ENCODE measurements around the gene FAM124A. TPM values are rescaled to one million over a fixed set of nuclear protein-coding genes. Genes with fewer than 3 reads are reported as not detected.

The FAM124A gene
- polyA plus RNA-seq, 3 donors: 0.03 to 0.20 (median 0.13) TPM

GRCh38 chr13:51225029-51225428 is 2.8 kb downstream of the FAM124A start:
- TF ChIP-seq, protein P1, sequence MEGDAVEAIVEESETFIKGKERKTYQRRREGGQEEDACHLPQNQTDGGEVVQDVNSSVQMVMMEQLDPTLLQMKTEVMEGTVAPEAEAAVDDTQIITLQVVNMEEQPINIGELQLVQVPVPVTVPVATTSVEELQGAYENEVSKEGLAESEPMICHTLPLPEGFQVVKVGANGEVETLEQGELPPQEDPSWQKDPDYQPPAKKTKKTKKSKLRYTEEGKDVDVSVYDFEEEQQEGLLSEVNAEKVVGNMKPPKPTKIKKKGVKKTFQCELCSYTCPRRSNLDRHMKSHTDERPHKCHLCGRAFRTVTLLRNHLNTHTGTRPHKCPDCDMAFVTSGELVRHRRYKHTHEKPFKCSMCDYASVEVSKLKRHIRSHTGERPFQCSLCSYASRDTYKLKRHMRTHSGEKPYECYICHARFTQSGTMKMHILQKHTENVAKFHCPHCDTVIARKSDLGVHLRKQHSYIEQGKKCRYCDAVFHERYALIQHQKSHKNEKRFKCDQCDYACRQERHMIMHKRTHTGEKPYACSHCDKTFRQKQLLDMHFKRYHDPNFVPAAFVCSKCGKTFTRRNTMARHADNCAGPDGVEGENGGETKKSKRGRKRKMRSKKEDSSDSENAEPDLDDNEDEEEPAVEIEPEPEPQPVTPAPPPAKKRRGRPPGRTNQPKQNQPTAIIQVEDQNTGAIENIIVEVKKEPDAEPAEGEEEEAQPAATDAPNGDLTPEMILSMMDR (IDR thresholded peaks at IDR 0.05): no peak
- Histone ChIP-seq H3K27me3 (ENCODE audit: control insufficient read depth in 2 of 2, insufficient read depth in 2 of 2, low read length in 2 of 2) (peaks cover 14 to 35% of the 10 kb centered on the region in 2 donors), H3K9me3 (replicated peaks in 1 of 2; ENCODE audit: control insufficient read depth in 1 of 2, insufficient read depth in 1 of 2, low read length in 2 of 2) (no peaks in the 10 kb centered on the region), H3K79me2 (ENCODE audit: insufficient read depth, low read length) (no peaks in the 10 kb centered on the region), H3K4me3 (replicated peaks in 1 of 3; ENCODE audit: low read depth in 2 of 3, low read length in 3 of 3) (no peak overlapping the region), H3K36me3 (replicated peaks in 1 of 2; ENCODE audit: control insufficient read depth in 1 of 2, insufficient read depth in 2 of 2, low read length in 2 of 2) (no peaks in the 10 kb centered on the region), H3K4me2 (replicated peaks; ENCODE audit: extremely low read depth, low read length, poor library complexity, severe bottlenecking) (no peak overlapping the region), H4K20me1 (ENCODE audit: insufficient read depth, low read length) (no peaks in the 10 kb centered on the region), H3K9ac (ENCODE audit: insufficient read depth, low read length, poor library complexity, severe bottlenecking) (no peak overlapping the region), H2AFZ (ENCODE audit: insufficient read depth, low read depth, low read length, poor library complexity, severe bottlenecking) (no peak overlapping the region), H3K27ac (ENCODE audit: low read depth in 1 of 2, low read length in 2 of 2) (peak overlapping the region in 1 of 2 donors; percentile 24), H3K4me1 (ENCODE audit: control insufficient read depth in 1 of 2, insufficient read depth in 2 of 2, low read length in 2 of 2) (peaks cover 32 to 38% of the 10 kb centered on the region in 2 donors)
- H3K36me3 Mint-ChIP-seq: peaks cover 0 to 2% of the 10 kb centered on the region in 2 donors
- H3K9me3 Mint-ChIP-seq: peaks cover 0 to 7% (median 0%) of the 10 kb centered on the region in 7 donors
- peaks cover 25 to 35% (median 32%) of the 10 kb centered on the region in 3 donors for H3K27me3 Mint-ChIP-seq (ENCODE audit: low read depth in 3 of 3)
- no peak overlapping the region for H3K4me3 Mint-ChIP-seq
- peaks cover 33% of the 10 kb centered on the region for H3K4me1 Mint-ChIP-seq
- peak overlapping the region in 3 of 7 donors; percentile 1 to 42 (median 9) for H3K27ac Mint-ChIP-seq
- intact Hi-C loops (cut with micrococcal nuclease): no loop called here
- DNase-seq: peak; percentile 27 to 57 (median 54)

DNA sequence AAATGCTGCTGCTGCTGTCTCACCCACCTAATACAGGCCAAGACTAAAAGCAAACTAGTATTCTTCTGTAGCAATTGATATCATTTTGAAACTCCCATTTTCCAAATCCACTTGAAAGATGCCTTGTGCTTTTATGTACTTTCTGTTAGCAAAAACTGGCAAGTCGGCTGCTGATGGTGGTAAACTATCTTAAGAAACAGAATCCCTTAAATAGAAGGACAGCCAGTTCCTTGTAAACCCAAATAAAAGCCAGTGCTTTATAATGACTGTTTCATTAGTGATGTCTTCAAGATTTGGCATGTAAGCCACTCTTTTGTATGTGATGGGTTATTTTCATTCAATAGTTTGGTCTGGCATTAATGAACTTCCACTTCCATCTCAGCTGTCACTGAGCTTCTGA is 5.2 kb downstream of the FAM124A start:
- H3K36me3 ChIP-seq (replicated peaks in 1 of 2; ENCODE audit: control insufficient read depth in 1 of 2, insufficient read depth in 2 of 2, low read length in 2 of 2): no peaks in the 10 kb centered on the region
- H4K20me1 ChIP-seq (ENCODE audit: insufficient read depth, low read length): no peaks in the 10 kb centered on the region
- H3K4me2 ChIP-seq (replicated peaks; ENCODE audit: extremely low read depth, low read length, poor library complexity, severe bottlenecking): no peak overlapping the region
- H3K27me3 ChIP-seq (ENCODE audit: control insufficient read depth in 2 of 2, insufficient read depth in 2 of 2, low read length in 2 of 2): peaks cover 2 to 15% of the 10 kb centered on the region in 2 donors
- peaks cover 13 to 15% (median 14%) of the 10 kb centered on the region in 3 donors for H3K27me3 Mint-ChIP-seq (ENCODE audit: low read depth in 3 of 3)
- TF ChIP-seq, protein P1 (IDR thresholded peaks at IDR 0.05): no peak
- H3K9me3 ChIP-seq (replicated peaks in 1 of 2; ENCODE audit: control insufficient read depth in 1 of 2, insufficient read depth in 1 of 2, low read length in 2 of 2): no peaks in the 10 kb centered on the region
- peaks cover 0 to 3% (median 0%) of the 10 kb centered on the region in 7 donors for H3K9me3 Mint-ChIP-seq
- H3K4me1 ChIP-seq (ENCODE audit: control insufficient read depth in 1 of 2, insufficient read depth in 2 of 2, low read length in 2 of 2): peaks cover 31 to 39% of the 10 kb centered on the region in 2 donors
- no peak overlapping the region for H3K27ac ChIP-seq (ENCODE audit: low read depth in 1 of 2, low read length in 2 of 2)
- H3K4me3 Mint-ChIP-seq: no peak overlapping the region
- H2AFZ ChIP-seq (ENCODE audit: insufficient read depth, low read depth, low read length, poor library complexity, severe bottlenecking): no peak overlapping the region
- peaks cover 36% of the 10 kb centered on the region for H3K4me1 Mint-ChIP-seq
- WGBS (ENCODE audit: insufficient coverage): no CpG with 5 or more reads among the region's 1 CpG
- no peaks in the 10 kb centered on the region for H3K79me2 ChIP-seq (ENCODE audit: insufficient read depth, low read length)
- intact Hi-C loops (cut with micrococcal nuclease): no loop called here
- no peak for DNase-seq
- H3K27ac Mint-ChIP-seq: no peak overlapping the region
- H3K9ac ChIP-seq (ENCODE audit: insufficient read depth, low read length, poor library complexity, severe bottlenecking): no peak overlapping the region
- H3K4me3 ChIP-seq (replicated peaks in 1 of 3; ENCODE audit: low read depth in 2 of 3, low read length in 3 of 3): no peak overlapping the region
- H3K36me3 Mint-ChIP-seq: peaks cover 0 to 2% of the 10 kb centered on the region in 2 donors

Data from CD14-positive monocyte (primary cell).